GM12878 (cell line): ENCODE measurements around the gene SUGCT.

Experiments used
- BACH1 ChIP-seq: fragments of 450-650 bp; IDR thresholded peaks from 2 replicates; pipeline ENCODE4 v1.6.1; 2017; ENCODE audit warnings: mild to moderate bottlenecking, borderline replicate concordance
- CTCF ChIP-seq, 3 experiments: IDR thresholded peaks in 2 of 3; conservative IDR thresholded peaks in 1 of 3; 2 replicates each; pipeline ENCODE4 v1.5.1; 2011; ENCODE audit warnings: low read depth in 3 of 3, low read length in 3 of 3, mild to moderate bottlenecking in 3 of 3, control low read depth in 2 of 3, moderate library complexity in 2 of 3, inconsistent platforms in 1 of 3, mixed read lengths in 1 of 3; ENCODE audit not compliant: control insufficient read depth in 2 of 3, insufficient read depth in 1 of 3; ENCODE audit errors: extremely low read depth in 1 of 3
- EGR1 ChIP-seq, 2 experiments: IDR thresholded peaks; 1 replicate in 1 of 2; 2 replicates in 1 of 2; pipeline ENCODE4 v1.6.1; 2011 to 2012; ENCODE audit warnings: low read depth in 2 of 2, low read length in 2 of 2, borderline replicate concordance in 1 of 2, mild to moderate bottlenecking in 1 of 2, moderate library complexity in 1 of 2
- IRF3 ChIP-seq: fragments of 450-650 bp; IDR thresholded peaks from 2 replicates; pipeline ENCODE4 v1.6.1; 2014; ENCODE audit warnings: mild to moderate bottlenecking
- MAX ChIP-seq: IDR thresholded peaks from 2 replicates; pipeline ENCODE4 v1.6.1; 2012; ENCODE audit warnings: low read depth, low read length, improper control_type of control experiment
- NFIC ChIP-seq: IDR thresholded peaks from 2 replicates; pipeline ENCODE4 v1.6.1; 2012; ENCODE audit warnings: low read depth, mild to moderate bottlenecking, inconsistent platforms, low read length, moderate library complexity
- POLR2A ChIP-seq: IDR thresholded peaks from 2 replicates; pipeline ENCODE4 v1.6.1; 2011; ENCODE audit warnings: low read depth, mild to moderate bottlenecking, low read length
- PRDM15 ChIP-seq: fragments of 450-650 bp; formaldehyde crosslinking; IDR thresholded peaks from 2 replicates; pipeline ENCODE4 v1.4.0; 2020; ENCODE audit warnings: mild to moderate bottlenecking, moderate library complexity
- RAD21 ChIP-seq: IDR thresholded peaks from 2 replicates; pipeline ENCODE4 v1.6.1; 2011; ENCODE audit warnings: mild to moderate bottlenecking, low read depth, low read length, moderate library complexity; ENCODE audit not compliant: insufficient read depth
- TAF1 ChIP-seq: IDR thresholded peaks from 2 replicates; pipeline ENCODE4 v1.6.1; 2011; ENCODE audit warnings: mild to moderate bottlenecking, low read depth, low read length, borderline replicate concordance
- TBL1XR1 ChIP-seq: IDR thresholded peaks from 2 replicates; pipeline ENCODE4 v1.6.1; 2012; ENCODE audit warnings: low read depth, low read length, improper control_type of control experiment
- ZNF274 ChIP-seq: IDR thresholded peaks from one replicate; pipeline ENCODE4 v1.8.0; 2011; ENCODE audit not compliant: insufficient read length, insufficient read depth
- ZSCAN29 ChIP-seq: fragments of 450-650 bp; IDR thresholded peaks from 2 replicates; pipeline ENCODE4 v1.6.1; 2017; ENCODE audit warnings: mild to moderate bottlenecking, moderate library complexity

GRCh38 chr7:40520986-40521738 is 386.4 kb downstream of the SUGCT start:
- TF ChIP-seq CTCF (IDR thresholded peaks at IDR 0.05 in 2 of 3, conservative IDR thresholded peaks at IDR 0.05 in 1 of 3; ENCODE audit: control insufficient read depth in 2 of 3, extremely low read depth in 1 of 3, insufficient read depth in 1 of 3, low read depth in 3 of 3, low read length in 3 of 3) (no peak), TBL1XR1 (no peak), BACH1 (no peak), ZNF274 (no peak), EGR1 (IDR thresholded peaks at IDR 0.05; ENCODE audit: borderline replicate concordance in 1 of 2, low read depth in 2 of 2, low read length in 2 of 2) (no peak), NFIC (no peak), RAD21 (no peak), PRDM15 (CRISPR knock-in tag) (no peak), IRF3 (no peak), MAX (no peak), ZSCAN29 (no peak), POLR2A (no peak), TAF1 (no peak)
